IPS DF 6.9 (cell line): Measurements from ENCODE around the gene PDLIM1.

Experiments
- DNase-seq: peaks from one replicate; pipeline ENCODE4 v3.0.0-alpha.2; 2013; ENCODE audit warnings: low read depth, low spot score
- H3K27ac ChIP-seq: one replicate; pipeline ENCODE4 v1.5.1; 2013; ENCODE audit warnings: low read length, control low read depth
- H3K27me3 ChIP-seq: 2 replicates; pipeline ENCODE4 v1.6.1; 2013; ENCODE audit warnings: mild to moderate bottlenecking, low read length; ENCODE audit not compliant: control insufficient read depth, insufficient read depth
- H3K36me3 ChIP-seq: 2 replicates; pipeline ENCODE4 v1.6.1; 2013; ENCODE audit warnings: low read length; ENCODE audit not compliant: control insufficient read depth, insufficient read depth
- H3K4me1 ChIP-seq: 2 replicates; pipeline ENCODE4 v1.6.1; 2013; ENCODE audit warnings: low read length; ENCODE audit not compliant: control insufficient read depth, insufficient read depth
- H3K4me3 ChIP-seq: 2 replicates; pipeline ENCODE4 v1.5.1; 2013; ENCODE audit warnings: mild to moderate bottlenecking, low read length
- H3K9me3 ChIP-seq: 2 replicates; pipeline ENCODE4 v1.6.1; 2013; ENCODE audit warnings: low read length, inconsistent platforms; ENCODE audit not compliant: control insufficient read depth, insufficient read depth
- WGBS: extraction: QIAGEN DNeasy Blood & Tissue Kit; methylation state at CpG from one replicate; pipeline ENCODE4 v1.1.7; 2013; ENCODE audit warnings: mixed read lengths, missing lambda C conversion rate; ENCODE audit not compliant: insufficient read length, insufficient coverage; 5-methylcytosine and 5-hydroxymethylcytosine counted together

PDLIM1 gene

DNA sequence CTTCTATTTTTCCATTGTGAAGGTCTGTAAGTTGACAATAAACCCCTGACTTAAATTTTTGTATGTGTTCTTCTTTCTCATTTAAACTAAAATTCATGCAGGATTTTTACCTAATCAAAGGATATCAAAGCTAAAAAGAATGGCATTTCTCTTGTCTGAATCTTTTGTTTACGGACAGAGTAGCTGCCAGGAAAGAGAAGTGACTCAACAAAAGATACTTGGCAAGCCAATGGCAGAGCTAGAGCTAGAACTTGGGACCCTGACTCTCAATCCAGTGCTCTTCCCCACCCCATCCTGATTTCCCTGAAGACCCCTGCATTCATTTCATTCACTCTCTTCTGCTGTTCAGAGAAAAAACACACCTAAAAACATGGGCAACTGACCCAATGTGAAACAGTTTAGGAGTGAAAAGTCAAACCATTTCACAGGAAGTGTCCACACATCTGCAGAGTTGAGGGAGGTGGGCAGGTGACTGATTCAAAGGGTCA is 40.2 kb upstream of the PDLIM1 start:
- Histone ChIP-seq H3K27ac (no peak overlapping the region), H3K27me3 (no peaks in the 10 kb centered on the region), H3K36me3 (no peaks in the 10 kb centered on the region), H3K4me1 (no peaks in the 10 kb centered on the region), H3K9me3 (no peaks in the 10 kb centered on the region), H3K4me3 (no peak overlapping the region)
- DNase-seq: no peak
- no CpG with 5 or more reads among the region's 1 CpG for WGBS

- Histone ChIP-seq H3K27me3 (no peaks in the 10 kb centered on the region), H3K4me3 (no peak overlapping the region), H3K9me3 (no peaks in the 10 kb centered on the region), H3K4me1 (no peaks in the 10 kb centered on the region), H3K27ac (no peak overlapping the region), H3K36me3 (no peaks in the 10 kb centered on the region)
- DNase-seq: no peak
- WGBS: no CpG with 5 or more reads among the region's 9 CpGs
Observed at GRCh38 chr10:95329296-95329695, 38.5 kb upstream of the PDLIM1 start.

DNA sequence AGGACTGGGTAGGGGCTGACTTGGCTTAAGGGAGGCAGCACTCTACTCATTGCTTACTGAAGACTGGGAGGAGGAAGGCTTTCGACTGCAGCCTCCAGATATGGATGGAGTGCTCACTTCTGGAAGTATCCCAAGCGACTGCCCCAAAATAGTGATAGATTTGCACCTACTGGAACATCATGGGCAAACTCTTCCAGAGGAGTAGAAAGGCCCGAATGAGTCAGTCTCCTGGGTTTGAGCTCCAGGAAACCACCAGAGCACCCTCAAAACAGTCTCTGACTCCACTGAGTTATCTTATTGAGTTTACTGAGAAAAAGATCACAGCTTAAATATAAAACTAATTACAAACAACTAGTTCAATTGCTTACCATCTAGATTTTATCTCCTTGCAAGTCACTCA is 37.2 kb upstream of the PDLIM1 start:
- Histone ChIP-seq H3K9me3 (no peaks in the 10 kb centered on the region), H3K4me3 (no peak overlapping the region), H3K36me3 (no peaks in the 10 kb centered on the region), H3K27ac (no peak overlapping the region), H3K4me1 (no peaks in the 10 kb centered on the region), H3K27me3 (no peaks in the 10 kb centered on the region)
- no peak for DNase-seq
- WGBS: no CpG with 5 or more reads among the region's 3 CpGs

- Histone ChIP-seq H3K4me3 (no peak overlapping the region), H3K36me3 (no peaks in the 10 kb centered on the region), H3K9me3 (no peaks in the 10 kb centered on the region), H3K27ac (no peak overlapping the region), H3K27me3 (no peaks in the 10 kb centered on the region), H3K4me1 (no peaks in the 10 kb centered on the region)
- WGBS: no CpG with 5 or more reads among the region's 5 CpGs
- no peak for DNase-seq
Observed at GRCh38 chr10:95327367-95327766, 36.6 kb upstream of the PDLIM1 start.

DNA sequence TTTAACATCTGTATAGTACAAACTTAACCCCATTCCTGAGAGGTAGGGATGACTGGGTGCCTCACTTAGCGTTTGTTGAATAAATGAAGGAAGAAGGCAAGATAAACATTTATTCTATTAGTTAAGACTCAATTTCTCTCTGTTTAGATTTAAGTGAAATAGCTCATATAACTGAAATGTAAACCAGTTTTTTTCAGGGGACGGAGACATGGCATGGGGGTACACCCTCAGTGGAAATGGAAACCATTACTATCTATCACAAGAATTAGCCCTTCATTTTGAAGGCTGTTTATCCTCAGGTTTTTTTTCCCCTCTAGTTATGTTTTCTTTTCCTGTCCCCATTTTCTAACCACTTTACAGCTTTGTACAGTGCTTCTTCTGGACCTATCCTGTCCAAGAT is 35.6 kb upstream of the PDLIM1 start:
- no peaks in the 10 kb centered on the region for H3K36me3 ChIP-seq
- H3K9me3 ChIP-seq: no peaks in the 10 kb centered on the region
- no peaks in the 10 kb centered on the region for H3K27me3 ChIP-seq
- WGBS: no CpG with 5 or more reads among the region's 2 CpGs
- no peak overlapping the region for H3K27ac ChIP-seq
- no peak overlapping the region for H3K4me3 ChIP-seq
- no peak for DNase-seq
- H3K4me1 ChIP-seq: no peaks in the 10 kb centered on the region

DNA sequence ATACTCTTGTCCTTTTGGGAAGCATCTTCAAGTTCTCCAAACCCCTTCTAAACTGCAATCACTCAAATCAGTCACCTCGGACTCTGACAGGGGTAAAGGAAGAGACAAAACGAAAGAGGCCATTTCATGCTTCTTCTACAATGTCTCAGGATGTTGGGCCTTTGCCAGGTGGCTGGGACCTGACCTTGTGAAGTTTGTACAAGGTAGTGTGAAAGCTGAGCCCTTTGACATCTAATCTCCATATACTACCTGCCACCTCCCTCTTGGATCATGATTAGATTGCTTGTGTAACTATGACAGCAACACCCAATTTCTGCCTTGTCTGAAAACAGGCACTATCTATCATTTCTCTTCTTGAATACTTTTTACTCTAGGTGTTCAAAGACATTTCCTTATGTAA is 35.1 kb upstream of the PDLIM1 start:
- H3K27ac ChIP-seq: no peak overlapping the region
- H3K27me3 ChIP-seq: no peaks in the 10 kb centered on the region
- H3K4me3 ChIP-seq: no peak overlapping the region
- no peak for DNase-seq
- no peaks in the 10 kb centered on the region for H3K9me3 ChIP-seq
- no peaks in the 10 kb centered on the region for H3K36me3 ChIP-seq
- no peaks in the 10 kb centered on the region for H3K4me1 ChIP-seq
- WGBS: no CpG with 5 or more reads among the region's 2 CpGs

GRCh38 chr10:95324436-95325268 is 33.8 kb upstream of the PDLIM1 start:
- no peak overlapping the region for H3K4me3 ChIP-seq
- no peak overlapping the region for H3K27ac ChIP-seq
- no peaks in the 10 kb centered on the region for H3K9me3 ChIP-seq
- H3K4me1 ChIP-seq: no peaks in the 10 kb centered on the region
- DNase-seq: no peak
- WGBS: no CpG with 5 or more reads among the region's 11 CpGs
- no peaks in the 10 kb centered on the region for H3K36me3 ChIP-seq
- H3K27me3 ChIP-seq: no peaks in the 10 kb centered on the region

DNA sequence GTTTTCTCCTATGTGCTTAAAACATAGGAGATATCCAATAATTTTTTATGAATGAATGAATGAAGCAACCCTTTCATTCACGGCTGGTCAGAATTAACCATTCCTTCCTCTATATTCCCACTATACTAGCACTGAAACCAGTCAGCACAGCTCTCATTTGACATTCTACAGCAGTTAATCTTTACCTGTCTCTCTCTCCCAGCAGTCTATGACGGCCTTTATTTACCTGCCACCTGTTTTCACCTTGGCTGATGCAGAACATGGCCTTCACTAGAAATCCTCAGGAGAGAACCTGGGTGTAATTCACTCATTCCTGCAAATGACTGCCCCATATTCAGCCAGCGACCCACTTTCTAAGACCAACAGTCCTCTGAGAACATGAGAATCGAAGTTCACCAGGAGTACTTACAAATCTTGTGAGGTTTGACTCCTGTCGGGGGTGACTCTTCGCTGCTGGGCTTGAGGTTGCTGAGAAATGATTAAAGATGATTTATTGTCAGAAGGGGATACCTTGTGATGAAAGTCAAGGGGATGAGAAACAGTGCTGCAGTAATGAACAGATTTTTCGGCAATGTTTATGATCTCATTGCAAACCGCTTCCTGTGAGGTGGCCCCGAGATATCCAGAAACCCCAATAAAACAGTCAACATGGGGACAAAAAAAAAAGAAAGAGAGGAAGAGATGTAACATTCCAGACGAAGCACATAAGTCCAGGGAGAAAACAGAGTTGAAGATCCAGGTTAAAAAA is 30.9 kb upstream of the PDLIM1 start:
- Histone ChIP-seq H3K9me3 (no peaks in the 10 kb centered on the region), H3K4me3 (no peak overlapping the region), H3K27me3 (no peaks in the 10 kb centered on the region), H3K27ac (no peak overlapping the region), H3K4me1 (no peaks in the 10 kb centered on the region), H3K36me3 (no peaks in the 10 kb centered on the region)
- no CpG with 5 or more reads among the region's 10 CpGs for WGBS
- no peak for DNase-seq

- H3K4me3 ChIP-seq: no peak overlapping the region
- no peaks in the 10 kb centered on the region for H3K27me3 ChIP-seq
- no peaks in the 10 kb centered on the region for H3K4me1 ChIP-seq
- no peaks in the 10 kb centered on the region for H3K9me3 ChIP-seq
- H3K27ac ChIP-seq: no peak overlapping the region
- DNase-seq: no peak
- no peaks in the 10 kb centered on the region for H3K36me3 ChIP-seq
Observed at GRCh38 chr10:95319239-95319638, 28.4 kb upstream of the PDLIM1 start.

- peaks cover 2% of the 10 kb centered on the region; the same call in 1 of the 2 replicates for H3K4me1 ChIP-seq
- no CpG with 5 or more reads among the region's 2 CpGs for WGBS
- H3K27me3 ChIP-seq: no peaks in the 10 kb centered on the region
- no peaks in the 10 kb centered on the region for H3K9me3 ChIP-seq
- no peaks in the 10 kb centered on the region for H3K36me3 ChIP-seq
- no peak overlapping the region for H3K4me3 ChIP-seq
- no peak overlapping the region for H3K27ac ChIP-seq
- no peak for DNase-seq
Observed at GRCh38 chr10:95315509-95315908, 24.7 kb upstream of the PDLIM1 start.
